ENCODE results near the gene MARCHF5. TPM values are rescaled to one million over a fixed set of nuclear protein-coding genes. Genes with fewer than 3 reads are reported as not detected.

Gene MARCHF5
- polyA plus RNA-seq, 2 of the 4 experiments (the other 2 are of a cell fraction) = 24.7 to 37.3 TPM

DNA sequence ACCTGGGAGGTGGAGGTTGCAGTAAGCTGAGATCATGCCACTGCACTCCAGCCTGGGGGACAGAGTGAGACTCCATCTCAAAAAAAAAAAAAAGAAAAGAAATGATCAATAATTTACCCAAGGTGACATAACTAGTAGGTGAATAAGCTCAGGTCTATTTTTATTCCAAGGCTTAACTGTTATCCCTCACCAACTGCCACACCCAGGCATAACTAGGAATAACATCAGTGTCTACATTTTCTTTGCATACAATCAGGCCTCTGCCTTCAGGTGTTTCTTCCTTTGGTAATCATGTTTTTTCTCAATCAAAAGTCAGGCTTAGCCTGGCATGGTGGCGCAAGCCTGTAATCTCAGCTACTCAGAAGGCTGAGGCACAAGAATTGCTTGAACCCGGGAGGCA lies 26.7 kb upstream of the MARCHF5 start:
- no peak overlapping the region for H3K4me2 ChIP-seq
- TF ChIP-seq, protein P1, sequence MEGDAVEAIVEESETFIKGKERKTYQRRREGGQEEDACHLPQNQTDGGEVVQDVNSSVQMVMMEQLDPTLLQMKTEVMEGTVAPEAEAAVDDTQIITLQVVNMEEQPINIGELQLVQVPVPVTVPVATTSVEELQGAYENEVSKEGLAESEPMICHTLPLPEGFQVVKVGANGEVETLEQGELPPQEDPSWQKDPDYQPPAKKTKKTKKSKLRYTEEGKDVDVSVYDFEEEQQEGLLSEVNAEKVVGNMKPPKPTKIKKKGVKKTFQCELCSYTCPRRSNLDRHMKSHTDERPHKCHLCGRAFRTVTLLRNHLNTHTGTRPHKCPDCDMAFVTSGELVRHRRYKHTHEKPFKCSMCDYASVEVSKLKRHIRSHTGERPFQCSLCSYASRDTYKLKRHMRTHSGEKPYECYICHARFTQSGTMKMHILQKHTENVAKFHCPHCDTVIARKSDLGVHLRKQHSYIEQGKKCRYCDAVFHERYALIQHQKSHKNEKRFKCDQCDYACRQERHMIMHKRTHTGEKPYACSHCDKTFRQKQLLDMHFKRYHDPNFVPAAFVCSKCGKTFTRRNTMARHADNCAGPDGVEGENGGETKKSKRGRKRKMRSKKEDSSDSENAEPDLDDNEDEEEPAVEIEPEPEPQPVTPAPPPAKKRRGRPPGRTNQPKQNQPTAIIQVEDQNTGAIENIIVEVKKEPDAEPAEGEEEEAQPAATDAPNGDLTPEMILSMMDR (IDR thresholded peaks at IDR 0.05) = no peak
- TF ChIP-seq EHF (CRISPR knock-in tag; IDR thresholded peaks at IDR 0.05) = no peak
- no peak for TF ChIP-seq JUNB (IDR thresholded peaks at IDR 0.05)
- TF ChIP-seq HES2 (IDR thresholded peaks at IDR 0.05) = no peak
- TF ChIP-seq BCL3 (IDR thresholded peaks at IDR 0.05) = no peak
- TF ChIP-seq HOXB13 (CRISPR knock-in tag; IDR thresholded peaks at IDR 0.05; ENCODE audit: low read depth) = no peak
- no peak for TF ChIP-seq SREBF2 (IDR thresholded peaks at IDR 0.05)
- no peak for TF ChIP-seq TP53 (CRISPR knock-in tag; IDR thresholded peaks at IDR 0.05)
- TF ChIP-seq ESRRA (IDR thresholded peaks at IDR 0.05; ENCODE audit: borderline replicate concordance, low read length) = no peak
- ChIA-PET CTCF (interaction anchor here (0.8 kb wide), 1 partner anchor 27 kb away, joined by 3 read pairs; the partner anchor contains the start of genes CPEB3 and MARCHF5), POLR2A (no interaction called here)
- DNase-seq (ENCODE audit: low read depth in 1 of 2, low spot score in 1 of 2) (no peak), FAIRE-seq (no peak), ATAC-seq (no peak)
- H3K4me1 ChIP-seq = no peaks in the 10 kb centered on the region
- 93% methylated on average over 2 of the region's 2 CpGs for WGBS (ENCODE audit: missing lambda C conversion rate)
- H3K4me3 ChIP-seq = no peak overlapping the region
- no peak overlapping the region for H3K27ac ChIP-seq
- no peaks in the 10 kb centered on the region for H3K9me3 ChIP-seq

DNA sequence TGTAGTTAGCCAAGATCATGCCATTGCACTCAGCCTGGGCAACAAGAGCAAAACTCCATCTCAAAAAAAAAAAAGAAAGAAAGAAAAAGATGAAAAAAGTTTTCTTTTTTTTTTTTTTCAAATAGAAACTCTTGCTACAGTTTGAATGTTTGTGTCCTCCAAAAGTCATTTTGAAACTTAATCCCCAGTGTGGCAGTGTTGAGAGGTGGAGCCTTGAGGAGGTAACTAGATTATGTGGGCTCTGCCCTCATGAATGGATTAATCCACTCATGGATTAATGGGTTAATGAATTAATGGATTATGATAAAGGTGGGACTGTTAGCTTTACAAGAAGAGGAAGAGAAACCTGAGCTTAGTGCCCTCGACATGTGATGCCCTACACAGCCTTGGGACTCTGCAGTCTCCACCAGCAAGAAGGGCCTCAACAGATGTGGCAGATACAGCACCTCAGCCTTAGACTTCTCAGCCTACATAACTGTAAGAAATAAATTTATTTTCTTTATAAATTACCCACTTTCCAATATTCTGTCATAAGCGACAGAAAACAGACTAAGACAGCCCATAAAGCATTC lies 25.2 kb upstream of the MARCHF5 start:
- DNase-seq (ENCODE audit: low read depth in 1 of 2, low spot score in 1 of 2) = no peak
- Histone ChIP-seq H3K9me3 (no peaks in the 10 kb centered on the region), H3K4me2 (no peak overlapping the region), H3K4me1 (no peaks in the 10 kb centered on the region), H3K4me3 (no peak overlapping the region), H3K27ac (no peak overlapping the region)
- TF ChIP-seq RAD21 (conservative IDR thresholded peaks at IDR 0.05 in 1 of 2, IDR thresholded peaks at IDR 0.05 in 1 of 2) = no peak
- TF ChIP-seq REST (IDR thresholded peaks at IDR 0.05) = no peak
- 56% methylated on average over 2 of the region's 2 CpGs for WGBS (ENCODE audit: missing lambda C conversion rate)
- CTCF ChIA-PET = interaction anchor here (1.0 kb wide), 1 partner anchor 26 kb away, joined by 3 read pairs; the partner anchor contains the start of gene MARCHF5
- no peak for FAIRE-seq
- ATAC-seq = no peak
- POLR2A ChIA-PET = no interaction called here

DNA sequence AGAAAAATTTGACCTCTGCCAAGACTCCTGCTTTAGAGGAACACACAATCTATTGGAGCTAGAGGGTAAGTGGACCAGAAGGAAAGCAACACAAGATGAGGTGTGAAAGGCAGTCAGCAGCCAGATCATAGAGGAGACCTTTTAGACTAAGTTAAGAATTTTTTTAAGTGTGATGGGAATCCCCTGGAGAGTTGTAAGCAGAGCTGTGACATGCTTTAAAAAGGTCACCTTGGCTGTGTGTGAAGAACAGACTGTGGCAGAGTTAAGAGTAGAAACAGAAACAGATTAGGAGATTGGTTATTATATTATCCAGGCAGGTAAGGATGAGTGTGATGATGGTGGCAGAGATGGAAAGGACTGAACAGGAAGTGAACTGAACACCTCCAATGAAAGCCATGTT lies 23.6 kb upstream of the MARCHF5 start:
- CTCF ChIA-PET = interaction anchor here (0.7 to 0.8 kb wide), 2 partner anchors 180 to 214 kb away, joined by 3 to 4 read pairs; no protein-coding TSS in a partner anchor

More for the DNA sequence above, 23.6 kb upstream of the MARCHF5 start:
- ATAC-seq (no peak), DNase-seq (ENCODE audit: low read depth in 1 of 2, low spot score in 1 of 2) (no peak), FAIRE-seq (no peak)
- no peaks in the 10 kb centered on the region for H3K9me3 ChIP-seq
- H3K4me1 ChIP-seq = no peaks in the 10 kb centered on the region
- no peak overlapping the region for H3K27ac ChIP-seq
- POLR2A ChIA-PET = no interaction called here
- no peak overlapping the region for H3K4me2 ChIP-seq
- H3K4me3 ChIP-seq = no peak overlapping the region
- TF ChIP-seq RARB (CRISPR knock-in tag; IDR thresholded peaks at IDR 0.05) = no peak
- no peak for TF ChIP-seq NFE2L2 (conservative IDR thresholded peaks at IDR 0.05; ENCODE audit: low read length)
- TF ChIP-seq ZSCAN20 (CRISPR knock-in tag; IDR thresholded peaks at IDR 0.05) = no peak
- no peak for TF ChIP-seq PBX3 (IDR thresholded peaks at IDR 0.05)
